Right lobe of liver (tissue), 4 donors: ENCODE measurements around the gene THEMIS.

ENCODE experiments used
- POLR2A ChIP-seq: fragments of 450-650 bp; IDR thresholded peaks from one replicate; pipeline ENCODE4 v1.6.1; 2017; ENCODE audit warnings: antibody characterized with exemption, mild to moderate bottlenecking
- TF ChIP-seq, protein P1 (sequence below), 4 donors: fragments of 200-600 bp in 3 of 4; fragments of 450-650 bp in 1 of 4; IDR thresholded peaks; one replicate each; pipeline versions ENCODE4 v1.5.1 to v1.8.0; 2016 to 2022; ENCODE audit warnings: antibody characterized with exemption in 4 of 4, mild to moderate bottlenecking in 2 of 4
- donor health status: DM: no; HTN: no; CAD: no.
- donor health status: DM: no; HTN: no; CAD: no.
- donor health status: DM: no; HTN: yes; CAD: no.

DNA sequence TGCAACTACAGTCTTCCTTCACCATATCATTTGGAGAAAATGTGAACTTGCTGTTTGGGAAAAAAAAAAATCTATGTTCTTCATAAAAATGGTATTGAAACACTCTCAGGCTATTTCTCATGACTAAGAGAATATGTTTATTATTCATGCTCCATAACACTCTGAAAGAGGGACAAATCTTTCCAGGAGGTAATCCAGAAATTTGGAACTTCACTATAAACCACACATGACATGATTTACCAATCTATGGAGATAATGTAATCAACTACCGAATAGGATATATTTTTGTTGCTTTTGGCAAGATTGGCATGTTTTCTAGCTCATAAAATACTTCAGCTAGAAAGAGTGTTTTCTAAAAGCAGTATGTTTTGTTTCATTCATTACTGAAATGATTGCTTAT is 56.3 kb downstream of the THEMIS start:
- TF ChIP-seq, protein P1, sequence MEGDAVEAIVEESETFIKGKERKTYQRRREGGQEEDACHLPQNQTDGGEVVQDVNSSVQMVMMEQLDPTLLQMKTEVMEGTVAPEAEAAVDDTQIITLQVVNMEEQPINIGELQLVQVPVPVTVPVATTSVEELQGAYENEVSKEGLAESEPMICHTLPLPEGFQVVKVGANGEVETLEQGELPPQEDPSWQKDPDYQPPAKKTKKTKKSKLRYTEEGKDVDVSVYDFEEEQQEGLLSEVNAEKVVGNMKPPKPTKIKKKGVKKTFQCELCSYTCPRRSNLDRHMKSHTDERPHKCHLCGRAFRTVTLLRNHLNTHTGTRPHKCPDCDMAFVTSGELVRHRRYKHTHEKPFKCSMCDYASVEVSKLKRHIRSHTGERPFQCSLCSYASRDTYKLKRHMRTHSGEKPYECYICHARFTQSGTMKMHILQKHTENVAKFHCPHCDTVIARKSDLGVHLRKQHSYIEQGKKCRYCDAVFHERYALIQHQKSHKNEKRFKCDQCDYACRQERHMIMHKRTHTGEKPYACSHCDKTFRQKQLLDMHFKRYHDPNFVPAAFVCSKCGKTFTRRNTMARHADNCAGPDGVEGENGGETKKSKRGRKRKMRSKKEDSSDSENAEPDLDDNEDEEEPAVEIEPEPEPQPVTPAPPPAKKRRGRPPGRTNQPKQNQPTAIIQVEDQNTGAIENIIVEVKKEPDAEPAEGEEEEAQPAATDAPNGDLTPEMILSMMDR (IDR thresholded peaks at IDR 0.05): no peak
- no peak for TF ChIP-seq POLR2A
